Measurements from ENCODE around the gene CLIC1.

DNA sequence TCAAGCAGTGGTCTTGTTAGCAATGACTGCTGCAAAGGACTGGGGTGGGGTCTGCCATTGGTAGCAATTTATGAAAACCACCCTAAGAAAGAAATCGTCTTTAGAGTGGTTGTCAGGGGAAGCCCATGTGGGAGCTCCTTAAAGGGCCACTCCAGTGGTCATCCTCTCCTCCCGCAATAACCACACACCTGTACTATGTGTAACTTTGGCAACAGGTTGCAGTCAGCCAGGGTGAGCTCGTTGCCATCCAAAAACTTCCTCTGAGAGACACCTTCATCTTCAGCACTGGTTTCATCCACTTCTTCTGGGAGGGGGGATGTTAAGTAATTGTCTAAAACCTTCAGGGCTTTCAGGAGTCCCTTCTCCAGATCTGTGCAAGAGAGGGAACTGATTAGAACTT is 4.3 kb downstream of the CLIC1 start:
- TF ChIP-seq CTCF (conservative IDR thresholded peaks at IDR 0.05; ENCODE audit: low read depth in 2 of 2) (no peak), EZH2 (IDR thresholded peaks at IDR 0.05; ENCODE audit: low read depth, unreplicated experiment) (no peak), NANOG (IDR thresholded peaks at IDR 0.05; ENCODE audit: borderline replicate concordance) (no peak), ZNF462 (CRISPR knock-in tag; IDR thresholded peaks at IDR 0.05) (no peak), STAT1 (IDR thresholded peaks at IDR 0.05; ENCODE audit: unreplicated experiment) (no peak), JUNB (IDR thresholded peaks at IDR 0.05; ENCODE audit: unreplicated experiment) (no peak), CREB1 (CRISPR knock-in tag; IDR thresholded peaks at IDR 0.05; ENCODE audit: low read depth) (no peak), POLR2AphosphoS5 (IDR thresholded peaks at IDR 0.05; ENCODE audit: low read depth) (no peak), ETS1 (IDR thresholded peaks at IDR 0.05) (no peak), EZH2phosphoT487 (IDR thresholded peaks at IDR 0.05; ENCODE audit: unreplicated experiment) (no peak), ZNF114 (CRISPR knock-in tag; IDR thresholded peaks at IDR 0.05) (no peak), ZNF331 (CRISPR knock-in tag; IDR thresholded peaks at IDR 0.05; ENCODE audit: low read depth) (no peak)
- TF ChIP-seq, protein P1, sequence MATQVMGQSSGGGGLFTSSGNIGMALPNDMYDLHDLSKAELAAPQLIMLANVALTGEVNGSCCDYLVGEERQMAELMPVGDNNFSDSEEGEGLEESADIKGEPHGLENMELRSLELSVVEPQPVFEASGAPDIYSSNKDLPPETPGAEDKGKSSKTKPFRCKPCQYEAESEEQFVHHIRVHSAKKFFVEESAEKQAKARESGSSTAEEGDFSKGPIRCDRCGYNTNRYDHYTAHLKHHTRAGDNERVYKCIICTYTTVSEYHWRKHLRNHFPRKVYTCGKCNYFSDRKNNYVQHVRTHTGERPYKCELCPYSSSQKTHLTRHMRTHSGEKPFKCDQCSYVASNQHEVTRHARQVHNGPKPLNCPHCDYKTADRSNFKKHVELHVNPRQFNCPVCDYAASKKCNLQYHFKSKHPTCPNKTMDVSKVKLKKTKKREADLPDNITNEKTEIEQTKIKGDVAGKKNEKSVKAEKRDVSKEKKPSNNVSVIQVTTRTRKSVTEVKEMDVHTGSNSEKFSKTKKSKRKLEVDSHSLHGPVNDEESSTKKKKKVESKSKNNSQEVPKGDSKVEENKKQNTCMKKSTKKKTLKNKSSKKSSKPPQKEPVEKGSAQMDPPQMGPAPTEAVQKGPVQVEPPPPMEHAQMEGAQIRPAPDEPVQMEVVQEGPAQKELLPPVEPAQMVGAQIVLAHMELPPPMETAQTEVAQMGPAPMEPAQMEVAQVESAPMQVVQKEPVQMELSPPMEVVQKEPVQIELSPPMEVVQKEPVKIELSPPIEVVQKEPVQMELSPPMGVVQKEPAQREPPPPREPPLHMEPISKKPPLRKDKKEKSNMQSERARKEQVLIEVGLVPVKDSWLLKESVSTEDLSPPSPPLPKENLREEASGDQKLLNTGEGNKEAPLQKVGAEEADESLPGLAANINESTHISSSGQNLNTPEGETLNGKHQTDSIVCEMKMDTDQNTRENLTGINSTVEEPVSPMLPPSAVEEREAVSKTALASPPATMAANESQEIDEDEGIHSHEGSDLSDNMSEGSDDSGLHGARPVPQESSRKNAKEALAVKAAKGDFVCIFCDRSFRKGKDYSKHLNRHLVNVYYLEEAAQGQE (IDR thresholded peaks at IDR 0.05; ENCODE audit: unreplicated experiment): no peak
